AG09309 (cell line): Measurements from ENCODE around the gene IDH3G.

Source experiments
- DNase-seq: peaks from one replicate; pipeline ENCODE4 v3.0.0-alpha.2; 2010; ENCODE audit warnings: low read depth
- H3K4me3 ChIP-seq: 2 replicates; pipeline ENCODE4 v1.5.1; 2011; ENCODE audit warnings: mild to moderate bottlenecking, low read depth, low read length, moderate library complexity; ENCODE audit not compliant: control insufficient read depth
- CTCF ChIP-seq: IDR thresholded peaks from 2 replicates; pipeline ENCODE4 v1.5.1; 2011; ENCODE audit warnings: mild to moderate bottlenecking, low read depth, low read length, inconsistent platforms; ENCODE audit not compliant: insufficient read depth, control insufficient read depth; ENCODE audit errors: missing control alignments

IDH3G gene

GRCh38 chrX:153738056-153738605, 56.0 kb downstream of the IDH3G start:
- no peak overlapping the region for H3K4me3 ChIP-seq
- no peak for TF ChIP-seq CTCF
- no peak for DNase-seq

- H3K4me3 ChIP-seq: no peak overlapping the region
- DNase-seq: no peak
- no peak for TF ChIP-seq CTCF
Measured at GRCh38 chrX:153736871-153737441, 57.2 kb downstream of the IDH3G start.

DNA sequence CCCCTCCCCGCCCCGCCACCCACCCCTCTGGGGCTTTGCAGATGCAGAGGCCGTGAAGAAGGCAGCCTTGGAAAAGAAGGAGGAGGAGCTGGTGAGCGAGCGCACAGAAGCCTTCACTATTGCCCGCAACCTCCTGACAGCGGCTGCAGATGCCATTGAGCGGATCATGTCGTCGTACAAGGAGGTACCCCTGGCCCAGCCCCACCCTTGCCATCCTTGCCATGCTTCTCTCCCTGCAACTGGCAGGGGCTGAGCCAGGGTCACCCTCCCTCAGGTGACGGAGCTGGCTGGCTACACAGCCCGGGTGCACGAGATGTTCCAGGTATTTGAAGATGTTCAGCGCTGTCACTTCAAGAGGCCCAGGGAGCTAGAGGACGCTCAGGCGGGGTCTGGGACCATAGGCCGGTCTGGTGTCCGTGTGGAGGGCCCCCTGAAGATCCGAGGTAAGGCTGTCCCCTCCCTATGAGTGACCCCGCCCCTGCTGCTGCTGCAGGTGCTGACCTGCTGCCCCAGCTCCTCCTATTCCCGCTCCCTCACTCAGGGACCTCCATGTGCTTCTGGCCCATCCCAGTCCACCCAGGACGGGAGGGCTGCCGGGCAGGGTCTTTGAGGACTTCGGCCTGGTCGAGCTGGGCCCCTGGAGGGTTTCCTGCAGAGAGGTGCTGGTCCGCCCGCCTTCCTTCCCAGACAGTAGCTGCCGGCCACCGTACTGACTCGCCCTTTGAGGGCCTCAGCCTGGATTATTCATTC, 57.9 kb downstream of the IDH3G start:
- no peak overlapping the region for H3K4me3 ChIP-seq
- no peak for TF ChIP-seq CTCF
- no peak for DNase-seq
